Esophagus squamous epithelium (tissue), 4 donors: ENCODE measurements around the gene SYS1.

Experiments
- POLR2A ChIP-seq, 4 donors: fragments of 450-650 bp; IDR thresholded peaks; one replicate each; pipeline ENCODE4 v1.6.1; 2017; ENCODE audit warnings: antibody characterized with exemption in 4 of 4, mild to moderate bottlenecking in 4 of 4, moderate library complexity in 3 of 4
- TF ChIP-seq, protein P1 (sequence below), 6 experiments: fragments of 450-650 bp in 4 of 6; fragments of 200-600 bp in 2 of 6; sonication (generic) in 2 of 6; IDR thresholded peaks; one replicate each; pipeline ENCODE4 v1.5.1; 2016 to 2019; ENCODE audit warnings: antibody characterized with exemption in 6 of 6, mild to moderate bottlenecking in 4 of 6, moderate library complexity in 4 of 6

DNA sequence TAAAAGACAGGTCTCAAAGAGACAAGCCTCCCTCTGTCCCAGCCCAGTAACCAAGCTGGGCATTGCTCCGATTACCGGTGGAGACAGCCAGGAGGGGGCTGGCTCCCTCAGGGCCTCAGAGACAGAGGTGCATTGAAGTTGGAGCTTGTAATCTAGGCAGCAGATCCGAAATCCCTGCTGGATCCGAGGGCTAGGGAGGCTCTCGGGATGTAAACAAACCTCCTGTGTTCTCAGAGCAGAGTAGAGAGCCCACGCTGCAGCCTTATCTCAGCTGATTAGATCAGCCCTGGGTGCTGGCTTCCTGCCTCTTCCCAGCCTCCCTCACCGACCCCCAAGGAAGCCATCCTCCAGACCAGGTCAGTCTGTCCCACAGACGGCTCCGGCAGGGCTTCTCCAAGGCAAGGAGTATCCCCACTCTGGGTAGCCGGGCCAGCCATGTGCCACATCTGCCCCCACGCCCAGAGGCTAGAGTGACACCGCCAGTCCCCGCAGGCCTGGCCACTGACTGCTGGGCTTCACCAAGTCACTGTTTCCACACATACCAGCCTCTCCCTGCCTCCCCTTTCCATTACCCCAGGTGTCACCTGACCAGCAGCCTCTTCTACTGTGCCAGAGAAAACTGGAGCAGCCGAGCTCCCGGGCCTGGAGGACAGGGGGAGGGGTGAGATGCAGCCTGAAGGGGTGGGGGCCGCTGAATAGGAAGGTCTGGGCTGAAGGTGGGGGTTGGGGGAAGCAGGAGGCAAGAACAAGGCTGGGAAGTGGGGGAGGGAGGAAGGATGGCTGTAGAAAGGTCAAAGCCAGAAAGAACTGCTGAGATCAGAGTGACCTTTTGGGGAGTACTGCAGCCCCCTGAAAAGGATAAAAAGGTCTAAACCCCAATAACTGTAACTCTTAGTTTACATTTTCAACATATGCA, 20.8 kb upstream of the SYS1 start:
- TF ChIP-seq, protein P1, sequence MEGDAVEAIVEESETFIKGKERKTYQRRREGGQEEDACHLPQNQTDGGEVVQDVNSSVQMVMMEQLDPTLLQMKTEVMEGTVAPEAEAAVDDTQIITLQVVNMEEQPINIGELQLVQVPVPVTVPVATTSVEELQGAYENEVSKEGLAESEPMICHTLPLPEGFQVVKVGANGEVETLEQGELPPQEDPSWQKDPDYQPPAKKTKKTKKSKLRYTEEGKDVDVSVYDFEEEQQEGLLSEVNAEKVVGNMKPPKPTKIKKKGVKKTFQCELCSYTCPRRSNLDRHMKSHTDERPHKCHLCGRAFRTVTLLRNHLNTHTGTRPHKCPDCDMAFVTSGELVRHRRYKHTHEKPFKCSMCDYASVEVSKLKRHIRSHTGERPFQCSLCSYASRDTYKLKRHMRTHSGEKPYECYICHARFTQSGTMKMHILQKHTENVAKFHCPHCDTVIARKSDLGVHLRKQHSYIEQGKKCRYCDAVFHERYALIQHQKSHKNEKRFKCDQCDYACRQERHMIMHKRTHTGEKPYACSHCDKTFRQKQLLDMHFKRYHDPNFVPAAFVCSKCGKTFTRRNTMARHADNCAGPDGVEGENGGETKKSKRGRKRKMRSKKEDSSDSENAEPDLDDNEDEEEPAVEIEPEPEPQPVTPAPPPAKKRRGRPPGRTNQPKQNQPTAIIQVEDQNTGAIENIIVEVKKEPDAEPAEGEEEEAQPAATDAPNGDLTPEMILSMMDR (IDR thresholded peaks at IDR 0.05), result no peak
- peak in 2 of 4 donors; percentile 12 to 35 for TF ChIP-seq POLR2A (IDR thresholded peaks at IDR 0.05)
